Activated CD8-positive, alpha-beta memory T cell treated with anti-CD3 and anti-CD28 coated beads, Interleukin-2, amount 10 ng/mL, durations not matched to agents 7 days and 5 days (primary cell): ENCODE results near the gene NXPE1. TPM values are rescaled to one million over a fixed set of nuclear protein-coding genes. Genes with fewer than 3 reads are reported as not detected.
"Not testable (repeated sequence)": the region's sequence is repeated elsewhere in the genome, so short reads cannot be mapped to it uniquely, and the experiment has no call there.

ENCODE experiments used
- ATAC-seq: fragments of 150-1000 bp; cut with Tn5 transposase; one replicate; pipeline ENCODE4 v1.10.0; 2021; ENCODE audit warnings: moderate library complexity
- CTCF ChIA-PET: fragments of 350-600 bp; sonication (Branson Sonifier 250); formaldehyde crosslinking; loops from one replicate; lab custom pipeline; 2021; ENCODE audit warnings: antibody characterized with exemption; lab: Charles Lee
- DNase-seq: peaks from one replicate; pipeline ENCODE4 v3.0.0-alpha.2; 2020
- H3K27ac Mint-ChIP-seq: one replicate; pipeline ENCODE4 v1.8.0; 2021; ENCODE audit warnings: mild to moderate bottlenecking, mixed read lengths
- H3K27me3 Mint-ChIP-seq: one replicate; pipeline ENCODE4 v1.8.0; 2021; ENCODE audit warnings: mixed read lengths
- H3K36me3 Mint-ChIP-seq: one replicate; pipeline ENCODE4 v1.8.0; 2021; ENCODE audit warnings: mild to moderate bottlenecking, mixed read lengths
- H3K4me1 Mint-ChIP-seq: one replicate; pipeline ENCODE4 v1.8.0; 2021; ENCODE audit warnings: mixed read lengths
- H3K4me3 Mint-ChIP-seq: one replicate; pipeline ENCODE4 v1.8.0; 2021; ENCODE audit warnings: mild to moderate bottlenecking, moderate library complexity, mixed read lengths
- H3K9me3 Mint-ChIP-seq: one replicate; pipeline ENCODE4 v1.8.0; 2022; ENCODE audit warnings: low read depth, mixed read lengths
- total RNA-seq, 2 experiments: library from RNA; stranded (reverse); gene quantifications; one replicate each; pipeline ENCODE4 v1.2.3, GENCODE V29; 2021

Gene NXPE1
- total RNA-seq = not detected

GRCh38 chr11:114559425-114560310, at the start of gene NXPE1:
Gene NXPE1, minus strand, starts transcription at chr11:114559881. Its CDS starts 8,680 bp downstream, at chr11:114551201.
- H3K9me3 Mint-ChIP-seq = no peaks in the 10 kb centered on the region
- CTCF ChIA-PET = no interaction called here
- no peak within 1 kb of the TSS for H3K4me3 Mint-ChIP-seq
- no peak within 1 kb of the TSS for H3K27ac Mint-ChIP-seq
- no peak for DNase-seq
- H3K36me3 Mint-ChIP-seq = no peaks in the 10 kb centered on the region
- ATAC-seq = no peak
- H3K27me3 Mint-ChIP-seq = peaks cover 6% of the 10 kb centered on the region
- no peaks in the 10 kb centered on the region for H3K4me1 Mint-ChIP-seq

DNA sequence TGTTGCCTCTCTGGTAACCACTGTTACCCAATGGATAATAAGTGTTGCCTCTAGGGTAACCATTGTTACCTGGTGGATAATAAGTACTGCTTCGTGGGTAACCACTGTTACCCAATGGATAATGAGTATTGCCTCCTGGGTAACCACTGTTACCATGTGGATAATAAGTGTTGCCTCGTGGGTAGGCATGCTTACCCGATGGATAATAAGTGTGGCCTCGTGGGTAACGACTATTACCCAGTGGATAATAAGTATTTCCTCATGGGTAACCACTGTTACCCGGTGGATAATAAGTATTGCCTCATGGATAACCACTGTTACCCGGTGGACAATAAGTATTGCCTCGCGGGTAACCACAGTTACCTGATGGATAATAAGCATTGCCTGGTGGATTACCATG, 49.7 kb upstream of the NXPE1 start:
- H3K27me3 Mint-ChIP-seq = no peaks in the 10 kb centered on the region
- CTCF ChIA-PET = no interaction called here
- no peak overlapping the region for H3K27ac Mint-ChIP-seq
- H3K4me3 Mint-ChIP-seq = no peak overlapping the region
- DNase-seq (no peak), ATAC-seq (no peak)
- peaks cover 7% of the 10 kb centered on the region for H3K9me3 Mint-ChIP-seq
- no peaks in the 10 kb centered on the region for H3K4me1 Mint-ChIP-seq
- no peaks in the 10 kb centered on the region for H3K36me3 Mint-ChIP-seq

DNA sequence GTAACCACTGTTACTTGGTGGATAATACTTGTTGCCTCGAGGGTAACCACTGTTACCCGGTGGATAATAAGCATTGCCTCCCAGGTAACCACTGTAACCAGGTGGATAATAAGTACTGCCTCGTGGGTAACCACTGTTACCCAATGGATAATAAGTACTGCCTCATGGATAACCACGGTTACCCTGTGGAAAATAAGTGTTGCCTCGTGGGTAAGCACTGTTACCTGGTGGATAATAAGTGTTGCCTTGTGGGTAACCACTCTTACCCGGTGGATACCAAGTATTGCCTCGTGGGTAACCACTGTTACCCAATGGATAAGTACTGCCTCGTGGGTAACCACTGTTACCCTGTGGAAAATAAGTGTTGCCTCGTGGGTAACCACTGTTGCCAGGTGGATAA, 48.9 kb upstream of the NXPE1 start:
- H3K4me1 Mint-ChIP-seq, DNase-seq, H3K27ac Mint-ChIP-seq, ATAC-seq, H3K4me3 Mint-ChIP-seq, H3K27me3 Mint-ChIP-seq, H3K36me3 Mint-ChIP-seq, CTCF ChIA-PET, H3K9me3 Mint-ChIP-seq: not testable (repeated sequence)

GRCh38 chr11:114607753-114608459, 48.2 kb upstream of the NXPE1 start:
- Mint-ChIP-seq H3K27me3 (no peaks in the 10 kb centered on the region), H3K4me1 (no peaks in the 10 kb centered on the region), H3K4me3 (no peak overlapping the region), H3K27ac (no peak overlapping the region), H3K9me3 (peaks cover 4% of the 10 kb centered on the region), H3K36me3 (no peaks in the 10 kb centered on the region)
- CTCF ChIA-PET = no interaction called here
- no peak for ATAC-seq
- no peak for DNase-seq

DNA sequence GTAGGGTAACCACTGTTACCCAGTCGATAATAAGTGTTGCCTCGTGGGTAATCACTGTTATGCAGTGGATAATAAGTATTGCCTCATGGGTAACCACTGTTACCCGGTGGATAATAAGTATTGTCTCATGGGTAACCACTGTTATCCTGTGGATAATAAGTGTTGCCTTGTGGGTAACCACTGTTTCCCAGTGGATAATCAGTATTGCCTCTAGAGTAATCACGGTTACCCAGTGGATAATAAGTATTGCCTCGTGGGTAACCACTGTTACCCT, 47.1 kb upstream of the NXPE1 start:
- DNase-seq, H3K36me3 Mint-ChIP-seq, H3K9me3 Mint-ChIP-seq, H3K27me3 Mint-ChIP-seq, ATAC-seq, H3K4me1 Mint-ChIP-seq, H3K4me3 Mint-ChIP-seq, CTCF ChIA-PET, H3K27ac Mint-ChIP-seq: not testable (repeated sequence)

DNA sequence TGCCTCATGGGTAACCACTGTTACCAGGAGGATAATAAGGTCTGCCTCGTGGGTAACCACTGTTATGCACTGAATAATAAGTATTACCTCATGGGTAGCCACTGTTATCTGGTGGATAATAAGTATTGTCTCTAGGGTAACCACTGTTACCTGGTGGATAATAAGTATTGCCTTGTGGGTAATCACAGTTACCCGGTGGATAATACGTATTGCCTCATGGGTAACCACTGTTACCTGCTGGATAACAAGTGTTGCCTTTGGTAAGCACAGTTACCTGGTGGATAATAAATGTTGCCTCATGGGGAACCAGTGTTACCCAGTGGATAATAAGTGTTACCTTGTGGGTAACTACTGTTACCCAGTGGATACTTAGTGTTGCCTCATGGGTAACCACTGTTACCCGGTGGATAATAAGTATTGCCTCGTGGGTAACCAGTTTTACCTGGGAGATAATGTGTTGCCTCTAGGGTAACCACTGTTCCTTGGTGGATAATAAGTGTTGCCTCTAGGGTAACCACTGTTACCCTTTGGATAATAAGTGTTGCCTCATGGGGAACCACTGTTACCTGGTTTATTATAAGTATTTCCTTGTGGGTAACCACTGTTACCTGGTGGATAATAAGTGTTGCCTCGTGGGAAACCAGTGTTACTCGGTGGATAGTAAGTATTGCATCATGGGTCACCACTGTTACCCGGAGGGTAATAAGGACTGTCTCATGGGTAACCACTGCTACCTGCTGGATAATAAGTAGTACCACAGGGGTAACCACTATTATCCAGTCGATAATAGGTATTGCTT, 46.5 kb upstream of the NXPE1 start:
- ATAC-seq (no peak), DNase-seq (no peak)
- H3K9me3 Mint-ChIP-seq = peaks cover 4% of the 10 kb centered on the region
- CTCF ChIA-PET = no interaction called here
- no peaks in the 10 kb centered on the region for H3K4me1 Mint-ChIP-seq
- no peaks in the 10 kb centered on the region for H3K27me3 Mint-ChIP-seq
- H3K4me3 Mint-ChIP-seq = no peak overlapping the region
- H3K36me3 Mint-ChIP-seq = no peaks in the 10 kb centered on the region
- H3K27ac Mint-ChIP-seq = no peak overlapping the region

DNA sequence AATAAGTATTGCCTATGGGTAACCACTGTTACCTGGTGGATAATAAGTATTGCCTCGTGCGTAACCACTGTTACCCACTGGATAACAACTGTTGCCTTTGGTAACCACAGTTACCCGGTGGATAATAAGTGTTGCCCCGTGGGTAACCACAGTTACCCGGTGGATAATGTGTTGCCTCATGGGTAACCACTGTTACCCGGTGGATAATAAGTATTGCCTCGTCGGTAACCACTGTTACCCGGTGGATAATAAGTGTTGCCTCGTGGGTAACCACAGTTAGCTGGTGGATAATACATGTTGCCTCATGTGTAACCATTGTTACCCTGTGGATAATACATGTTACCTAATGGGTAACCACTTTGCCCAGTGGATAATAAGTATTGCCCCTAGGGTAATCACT, 45.7 kb upstream of the NXPE1 start:
- no peak for ATAC-seq
- H3K4me3 Mint-ChIP-seq = no peak overlapping the region
- H3K27me3 Mint-ChIP-seq = no peaks in the 10 kb centered on the region
- H3K9me3 Mint-ChIP-seq = peaks cover 4% of the 10 kb centered on the region
- no peaks in the 10 kb centered on the region for H3K4me1 Mint-ChIP-seq
- H3K36me3 Mint-ChIP-seq = no peaks in the 10 kb centered on the region
- no peak overlapping the region for H3K27ac Mint-ChIP-seq
- DNase-seq = no peak
- CTCF ChIA-PET = no interaction called here

GRCh38 chr11:114604886-114605285, 45.2 kb upstream of the NXPE1 start:
- Mint-ChIP-seq H3K4me1 (no peaks in the 10 kb centered on the region), H3K9me3 (peaks cover 3% of the 10 kb centered on the region), H3K4me3 (no peak overlapping the region), H3K27me3 (no peaks in the 10 kb centered on the region), H3K27ac (no peak overlapping the region), H3K36me3 (no peaks in the 10 kb centered on the region)
- ATAC-seq (no peak), DNase-seq (no peak)
- CTCF ChIA-PET = no interaction called here

- H3K4me1 Mint-ChIP-seq = no peaks in the 10 kb centered on the region
- no peak overlapping the region for H3K4me3 Mint-ChIP-seq
- no peak for DNase-seq
- H3K36me3 Mint-ChIP-seq = no peaks in the 10 kb centered on the region
- ATAC-seq = no peak
- H3K27me3 Mint-ChIP-seq = no peaks in the 10 kb centered on the region
- H3K27ac Mint-ChIP-seq = no peak overlapping the region
- peaks cover 2% of the 10 kb centered on the region for H3K9me3 Mint-ChIP-seq
- CTCF ChIA-PET = no interaction called here
These were observed 44.6 kb upstream of the NXPE1 start for GRCh38 chr11:114604179-114604813.

- DNase-seq, H3K27ac Mint-ChIP-seq, H3K4me3 Mint-ChIP-seq, ATAC-seq, H3K4me1 Mint-ChIP-seq, CTCF ChIA-PET, H3K9me3 Mint-ChIP-seq, H3K27me3 Mint-ChIP-seq, H3K36me3 Mint-ChIP-seq: not testable (repeated sequence)
These were observed 43.5 kb upstream of the NXPE1 start for GRCh38 chr11:114603151-114603550.

- H3K4me1 Mint-ChIP-seq = no peaks in the 10 kb centered on the region
- no peak overlapping the region for H3K27ac Mint-ChIP-seq
- DNase-seq (no peak), ATAC-seq (no peak)
- no peaks in the 10 kb centered on the region for H3K36me3 Mint-ChIP-seq
- H3K9me3 Mint-ChIP-seq = no peaks in the 10 kb centered on the region
- CTCF ChIA-PET = no interaction called here
- no peak overlapping the region for H3K4me3 Mint-ChIP-seq
- peaks cover 4% of the 10 kb centered on the region for H3K27me3 Mint-ChIP-seq
These were observed 38.8 kb upstream of the NXPE1 start for GRCh38 chr11:114598461-114598860.

GRCh38 chr11:114596175-114596919, 36.7 kb upstream of the NXPE1 start:
- ATAC-seq (no peak), DNase-seq (no peak)
- Mint-ChIP-seq H3K4me3 (no peak overlapping the region), H3K36me3 (no peaks in the 10 kb centered on the region), H3K27me3 (peaks cover 10% of the 10 kb centered on the region), H3K27ac (no peak overlapping the region), H3K9me3 (no peaks in the 10 kb centered on the region), H3K4me1 (no peaks in the 10 kb centered on the region)
- CTCF ChIA-PET = no interaction called here

GRCh38 chr11:114595571-114595970, 35.9 kb upstream of the NXPE1 start, which contains the start of gene NXPE4:
Gene NXPE4, minus strand, starts transcription at chr11:114595786. Its CDS starts 1,027 bp downstream, at chr11:114594759.
- no peak within 1 kb of the TSS for H3K27ac Mint-ChIP-seq
- no peaks in the 10 kb centered on the region for H3K4me1 Mint-ChIP-seq
- DNase-seq (no peak), ATAC-seq (no peak)
- H3K4me3 Mint-ChIP-seq = no peak within 1 kb of the TSS
- CTCF ChIA-PET = no interaction called here
- no peaks in the 10 kb centered on the region for H3K36me3 Mint-ChIP-seq
- no peaks in the 10 kb centered on the region for H3K9me3 Mint-ChIP-seq
- H3K27me3 Mint-ChIP-seq = peaks cover 10% of the 10 kb centered on the region
